Measurements from ENCODE around the gene OR5B21. TPM values are rescaled to one million over a fixed set of nuclear protein-coding genes. Genes with fewer than 3 reads are reported as not detected.

Gene OR5B21
- total RNA-seq, 4 donors from 2014 or later: not detected

DNA sequence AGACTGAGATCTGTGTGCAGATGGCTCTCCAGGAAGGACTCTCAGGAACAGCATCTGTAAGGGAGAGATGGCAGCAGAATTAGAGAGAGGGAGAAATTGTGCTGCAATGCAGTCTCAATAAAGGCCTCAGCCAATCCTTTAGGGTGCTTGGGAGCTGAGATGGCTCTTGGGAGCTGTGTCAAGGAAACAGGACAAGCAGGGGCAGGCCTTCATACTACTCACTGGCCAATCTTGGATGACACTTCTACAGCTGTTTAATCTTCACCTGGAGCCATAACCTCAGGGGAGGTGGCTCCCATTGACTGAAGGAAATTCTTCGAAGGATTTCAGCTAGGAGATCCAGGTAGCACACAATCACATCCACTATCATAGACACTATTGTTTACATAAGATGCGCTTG, 10.0 kb downstream of the OR5B21 start:
- Histone ChIP-seq H3K4me3 (no peak overlapping the region), H3K27me3 (no peaks in the 10 kb centered on the region), H3K36me3 (no peaks in the 10 kb centered on the region), H3K4me1 (no peaks in the 10 kb centered on the region), H3K27ac (no peak overlapping the region), H3K9me3 (no peaks in the 10 kb centered on the region)
- TF ChIP-seq POLR2A (IDR thresholded peaks at IDR 0.05): no peak
- TF ChIP-seq, protein P1, sequence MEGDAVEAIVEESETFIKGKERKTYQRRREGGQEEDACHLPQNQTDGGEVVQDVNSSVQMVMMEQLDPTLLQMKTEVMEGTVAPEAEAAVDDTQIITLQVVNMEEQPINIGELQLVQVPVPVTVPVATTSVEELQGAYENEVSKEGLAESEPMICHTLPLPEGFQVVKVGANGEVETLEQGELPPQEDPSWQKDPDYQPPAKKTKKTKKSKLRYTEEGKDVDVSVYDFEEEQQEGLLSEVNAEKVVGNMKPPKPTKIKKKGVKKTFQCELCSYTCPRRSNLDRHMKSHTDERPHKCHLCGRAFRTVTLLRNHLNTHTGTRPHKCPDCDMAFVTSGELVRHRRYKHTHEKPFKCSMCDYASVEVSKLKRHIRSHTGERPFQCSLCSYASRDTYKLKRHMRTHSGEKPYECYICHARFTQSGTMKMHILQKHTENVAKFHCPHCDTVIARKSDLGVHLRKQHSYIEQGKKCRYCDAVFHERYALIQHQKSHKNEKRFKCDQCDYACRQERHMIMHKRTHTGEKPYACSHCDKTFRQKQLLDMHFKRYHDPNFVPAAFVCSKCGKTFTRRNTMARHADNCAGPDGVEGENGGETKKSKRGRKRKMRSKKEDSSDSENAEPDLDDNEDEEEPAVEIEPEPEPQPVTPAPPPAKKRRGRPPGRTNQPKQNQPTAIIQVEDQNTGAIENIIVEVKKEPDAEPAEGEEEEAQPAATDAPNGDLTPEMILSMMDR (IDR thresholded peaks at IDR 0.05): no peak
- intact Hi-C loops (cut with DNase I; ENCODE audit: low total_unique reads): no loop called here
- DNase-seq: no peak

GRCh38 chr11:58495906-58496305, 12.0 kb downstream of the OR5B21 start:
- intact Hi-C loops (cut with DNase I; ENCODE audit: low total_unique reads): no loop called here
- Histone ChIP-seq H3K4me3 (no peak overlapping the region), H3K4me1 (no peaks in the 10 kb centered on the region), H3K27ac (no peak overlapping the region), H3K9me3 (no peaks in the 10 kb centered on the region), H3K36me3 (no peaks in the 10 kb centered on the region), H3K27me3 (no peaks in the 10 kb centered on the region)
- DNase-seq: no peak
- TF ChIP-seq, protein P1 (IDR thresholded peaks at IDR 0.05): no peak
- TF ChIP-seq POLR2A (IDR thresholded peaks at IDR 0.05): no peak

DNA sequence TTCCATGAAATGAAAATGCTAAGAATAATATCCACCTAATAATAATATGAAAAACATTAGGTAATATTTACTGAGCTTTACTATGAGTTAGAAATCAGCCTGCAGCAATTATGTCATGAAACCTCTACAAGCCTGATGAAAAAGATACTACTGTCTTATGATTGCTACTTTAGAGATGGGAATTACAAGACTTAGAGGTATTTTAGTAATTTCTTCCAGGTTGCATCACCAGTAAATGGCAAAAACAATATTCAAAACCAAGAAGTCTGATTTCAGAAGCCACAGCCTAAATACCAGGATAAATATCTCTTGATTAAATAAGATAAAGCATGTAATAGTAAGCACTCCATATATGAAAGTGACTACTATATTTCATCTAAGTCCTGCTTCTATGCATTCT, 13.8 kb downstream of the OR5B21 start:
- Histone ChIP-seq H3K9me3 (no peaks in the 10 kb centered on the region), H3K27ac (no peak overlapping the region), H3K4me3 (no peak overlapping the region), H3K27me3 (no peaks in the 10 kb centered on the region), H3K4me1 (no peaks in the 10 kb centered on the region), H3K36me3 (no peaks in the 10 kb centered on the region)
- no peak for DNase-seq
- intact Hi-C loops (cut with DNase I; ENCODE audit: low total_unique reads): no loop called here
- TF ChIP-seq, protein P1 (IDR thresholded peaks at IDR 0.05): no peak
- TF ChIP-seq POLR2A (IDR thresholded peaks at IDR 0.05): no peak

DNA sequence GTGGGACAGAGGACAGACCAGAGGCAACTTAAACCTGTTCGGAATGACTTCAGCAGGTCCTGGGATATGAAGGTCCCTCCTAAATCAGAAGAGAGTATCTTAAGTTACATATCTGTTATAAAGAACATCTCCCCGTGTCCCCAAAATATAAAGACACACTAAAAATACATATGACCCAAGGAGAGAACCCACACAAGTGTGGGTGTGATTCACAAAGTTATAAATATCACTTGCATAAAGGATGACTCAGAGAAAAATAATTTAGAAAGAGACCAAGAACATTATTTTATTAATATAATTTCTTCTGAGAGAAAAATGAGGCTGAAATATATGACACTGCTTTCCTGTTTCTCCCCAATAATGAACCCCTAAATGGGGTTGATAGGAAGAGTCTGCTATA, 14.2 kb downstream of the OR5B21 start:
- intact Hi-C loops (cut with DNase I; ENCODE audit: low total_unique reads): no loop called here
- H3K9me3 ChIP-seq: no peaks in the 10 kb centered on the region
- no peaks in the 10 kb centered on the region for H3K4me1 ChIP-seq
- H3K27ac ChIP-seq: no peak overlapping the region
- no peak overlapping the region for H3K4me3 ChIP-seq
- H3K36me3 ChIP-seq: no peaks in the 10 kb centered on the region
- no peak for TF ChIP-seq POLR2A (IDR thresholded peaks at IDR 0.05)
- TF ChIP-seq, protein P1 (IDR thresholded peaks at IDR 0.05): no peak
- H3K27me3 ChIP-seq: no peaks in the 10 kb centered on the region
- DNase-seq: no peak

DNA sequence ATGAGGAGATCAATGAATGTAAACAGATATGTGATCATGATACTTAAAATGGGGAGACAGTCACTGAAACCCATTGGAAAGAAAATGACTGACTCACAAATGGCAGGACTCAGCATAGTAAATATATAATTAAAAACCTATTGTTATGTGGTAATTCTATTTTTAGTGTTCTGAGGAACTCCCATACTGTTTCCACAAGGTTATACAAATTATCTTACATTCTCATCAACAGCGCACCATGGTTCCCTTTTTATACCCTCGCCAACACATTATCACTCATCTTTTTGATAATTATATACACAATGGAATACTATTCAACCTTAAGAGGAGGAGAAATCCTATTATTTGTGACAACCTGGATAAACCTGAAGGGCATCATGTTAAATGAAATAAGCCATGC, 17.1 kb downstream of the OR5B21 start:
- DNase-seq: no peak
- H3K27ac ChIP-seq: no peak overlapping the region
- no peaks in the 10 kb centered on the region for H3K27me3 ChIP-seq
- no peak for TF ChIP-seq POLR2A (IDR thresholded peaks at IDR 0.05)
- TF ChIP-seq, protein P1 (IDR thresholded peaks at IDR 0.05): no peak
- H3K36me3 ChIP-seq: no peaks in the 10 kb centered on the region
- H3K9me3 ChIP-seq: no peaks in the 10 kb centered on the region
- H3K4me1 ChIP-seq: no peaks in the 10 kb centered on the region
- no peak overlapping the region for H3K4me3 ChIP-seq
- intact Hi-C loops (cut with DNase I; ENCODE audit: low total_unique reads): no loop called here
